ENCODE results near the gene DOCK10. TPM values are rescaled to one million over a fixed set of nuclear protein-coding genes. Genes with fewer than 3 reads are reported as not detected.

The DOCK10 gene
- polyA plus RNA-seq, 3 donors, result 8.5 to 10.7 (median 10.6) TPM

- no peak for DNase-seq
These were observed 60.0 kb downstream of the DOCK10 start for GRCh38 chr2:224982226-224982625.

- DNase-seq, result no peak
These were observed 65.4 kb downstream of the DOCK10 start for GRCh38 chr2:224976629-224977525.

GRCh38 chr2:224975761-224976160 lies 66.5 kb downstream of the DOCK10 start:
- no peak for DNase-seq

DNA sequence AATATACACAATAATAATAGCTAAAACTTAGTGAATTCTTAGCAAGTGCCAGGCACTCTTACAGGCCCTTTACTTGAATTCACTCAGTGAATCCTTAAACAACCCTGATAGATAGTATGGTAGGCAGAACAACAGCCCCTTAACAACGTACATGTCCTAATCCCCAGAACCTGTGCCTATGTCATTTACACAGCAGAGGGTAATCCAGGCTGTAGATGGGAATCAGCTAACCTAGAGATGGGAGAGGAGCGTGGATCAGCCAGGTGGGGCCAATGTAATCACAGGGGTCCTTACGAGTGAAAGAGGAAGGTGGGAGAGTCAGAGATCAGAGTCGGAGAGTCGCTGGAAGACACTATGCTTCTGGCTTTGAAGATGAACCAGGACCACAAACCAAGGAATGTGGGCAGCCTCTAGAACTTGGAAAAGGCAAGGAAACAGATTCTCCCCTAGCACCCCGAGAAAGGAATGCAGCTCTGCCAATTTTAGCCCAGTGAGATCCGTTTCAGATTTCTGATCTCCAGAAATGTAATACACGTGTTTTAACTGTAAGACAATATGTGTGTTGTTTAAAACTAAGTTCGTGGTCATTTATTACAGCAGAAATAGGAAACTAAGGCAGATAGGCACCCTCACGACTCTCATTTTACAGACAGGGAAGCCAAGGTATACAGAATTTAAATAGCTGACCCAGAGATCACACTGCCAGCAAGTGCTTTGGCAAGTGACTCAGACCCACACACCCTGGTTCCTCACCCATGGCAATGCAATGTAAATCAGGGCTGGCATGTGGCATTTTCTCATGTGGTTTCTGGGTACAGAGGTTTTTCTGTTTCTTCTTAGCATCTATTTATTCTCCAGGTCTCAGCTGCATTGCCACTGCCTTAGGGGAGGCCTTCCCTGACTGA lies 68.9 kb downstream of the DOCK10 start:
- DNase-seq, result no peak

GRCh38 chr2:224971214-224971613 lies 71.1 kb downstream of the DOCK10 start:
- DNase-seq, result no peak

DNA sequence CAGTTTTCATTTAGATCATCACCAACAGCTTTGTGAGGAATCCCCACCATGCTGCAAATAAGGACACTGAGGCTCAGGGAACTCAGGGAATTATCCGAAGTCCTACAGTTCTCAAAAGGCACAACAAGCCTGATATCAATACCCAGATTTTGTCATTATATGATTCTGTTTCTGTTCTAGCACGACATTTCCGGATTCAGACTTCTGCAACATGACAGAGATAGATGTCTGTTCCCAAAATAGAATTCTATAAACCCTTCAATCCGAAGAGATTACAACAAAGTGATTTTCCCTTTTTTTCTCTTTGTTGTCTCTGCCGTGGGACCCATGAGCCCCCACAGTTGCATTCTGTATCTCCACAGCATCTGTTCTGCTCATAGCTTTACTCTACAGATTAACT lies 72.0 kb downstream of the DOCK10 start:
- no peak for DNase-seq

- no peak for DNase-seq
These were observed 72.5 kb downstream of the DOCK10 start for GRCh38 chr2:224969633-224970260.

GRCh38 chr2:224969095-224969494 lies 73.2 kb downstream of the DOCK10 start:
- DNase-seq, result no peak

DNA sequence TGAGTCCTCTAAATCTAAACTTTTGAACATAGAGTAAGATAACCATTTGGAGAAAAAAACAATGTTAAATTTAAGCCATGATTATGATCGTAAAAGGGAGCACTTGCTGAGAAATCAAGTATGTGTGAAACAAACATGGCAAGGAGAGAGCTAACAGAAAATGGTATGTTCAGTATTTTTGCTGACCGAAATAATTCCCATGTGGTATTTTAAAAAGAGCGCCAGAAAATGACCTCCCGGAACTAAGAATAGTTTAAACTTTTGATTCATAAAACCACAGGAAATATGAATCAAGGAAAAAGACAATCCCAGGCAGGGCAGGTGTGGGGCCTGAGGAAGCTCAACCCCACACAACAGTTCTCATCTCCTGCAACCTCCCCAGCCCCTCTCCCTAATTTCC lies 74.2 kb downstream of the DOCK10 start:
- DNase-seq, result no peak

DNA sequence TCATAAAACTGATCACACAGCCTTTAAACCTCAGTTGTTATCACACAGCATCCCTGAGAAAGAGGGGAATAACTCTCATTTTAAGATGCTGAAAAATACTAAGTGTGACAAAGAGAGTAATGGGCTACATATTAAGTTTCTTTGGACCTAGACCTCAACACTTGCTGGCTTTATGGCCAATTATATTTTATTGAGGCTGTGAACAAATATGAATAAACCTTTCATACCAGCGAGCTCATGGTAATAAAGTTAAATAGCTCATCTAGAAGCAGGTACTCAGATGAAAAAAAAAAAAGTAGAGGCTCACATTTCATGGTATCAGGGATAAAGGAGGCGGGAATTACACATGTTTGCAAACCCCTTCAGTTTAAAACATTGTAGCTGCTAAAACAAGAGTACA lies 75.7 kb downstream of the DOCK10 start:
- no peak for DNase-seq

GRCh38 chr2:224959556-224959955 lies 82.7 kb downstream of the DOCK10 start:
- no peak for DNase-seq

DNA sequence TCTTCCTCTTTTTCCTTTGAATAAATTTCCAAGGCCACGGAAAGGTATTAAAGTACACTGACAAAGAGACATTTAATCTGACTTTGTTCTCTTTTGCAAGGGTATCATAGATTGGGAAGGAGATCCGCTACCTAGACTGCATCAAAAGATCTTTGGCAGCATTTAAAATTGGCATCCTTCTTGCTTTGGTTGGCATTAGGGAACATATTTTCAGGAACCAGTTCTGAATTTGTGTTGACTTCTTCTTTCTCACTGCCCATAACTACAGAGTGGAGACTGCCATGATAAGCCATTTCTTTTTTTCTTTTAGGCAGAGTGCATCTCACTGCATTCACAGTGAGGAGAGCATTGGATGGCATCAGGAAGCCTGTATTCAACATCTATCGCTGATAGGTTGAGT lies 83.4 kb downstream of the DOCK10 start:
- no peak for DNase-seq

GRCh38 chr2:224958462-224958857 lies 83.8 kb downstream of the DOCK10 start:
- DNase-seq, result no peak

DNA sequence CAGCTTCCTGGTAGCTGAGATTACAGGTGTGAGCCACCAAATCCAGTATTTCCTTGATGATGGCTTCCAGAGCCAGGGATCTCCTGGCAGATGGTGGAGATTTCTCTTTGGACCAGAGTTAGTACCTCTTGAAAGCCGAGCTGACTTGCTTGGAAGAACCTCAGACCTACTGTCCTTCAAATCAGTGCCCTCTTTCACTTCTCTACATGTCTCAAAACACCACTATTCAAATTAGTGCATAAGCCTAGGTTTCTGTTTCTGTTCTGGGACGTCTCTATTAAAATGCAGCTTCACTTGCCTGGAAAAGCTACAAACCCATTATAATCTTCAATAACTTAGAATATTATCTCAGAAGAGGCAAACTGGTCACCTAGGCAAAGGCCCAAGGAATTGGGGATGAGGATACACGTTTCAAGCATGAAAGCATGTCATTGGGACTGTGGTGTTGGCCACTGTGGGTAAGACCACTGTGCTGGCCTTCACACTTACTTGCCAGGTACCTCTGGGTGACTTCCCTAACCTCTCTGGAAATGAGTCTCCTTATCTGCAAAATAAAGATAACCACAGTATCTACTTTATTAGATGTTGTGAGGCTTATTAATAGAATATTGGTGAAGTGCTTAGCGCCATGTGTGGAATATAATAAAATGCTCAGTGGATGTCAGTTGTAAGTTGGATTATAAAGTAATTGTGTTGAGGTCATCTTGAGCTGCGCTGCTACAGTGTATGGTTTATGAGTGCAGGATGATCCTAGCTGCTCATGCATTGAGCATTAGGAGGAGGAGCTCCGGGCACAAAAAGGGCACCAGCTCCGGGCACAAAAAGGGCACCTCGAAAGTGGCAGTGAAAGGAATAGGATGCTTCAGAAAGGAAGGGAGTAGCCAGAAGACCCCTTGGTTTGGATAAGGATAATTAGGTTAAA lies 84.5 kb downstream of the DOCK10 start:
- DNase-seq, result no peak

DNA sequence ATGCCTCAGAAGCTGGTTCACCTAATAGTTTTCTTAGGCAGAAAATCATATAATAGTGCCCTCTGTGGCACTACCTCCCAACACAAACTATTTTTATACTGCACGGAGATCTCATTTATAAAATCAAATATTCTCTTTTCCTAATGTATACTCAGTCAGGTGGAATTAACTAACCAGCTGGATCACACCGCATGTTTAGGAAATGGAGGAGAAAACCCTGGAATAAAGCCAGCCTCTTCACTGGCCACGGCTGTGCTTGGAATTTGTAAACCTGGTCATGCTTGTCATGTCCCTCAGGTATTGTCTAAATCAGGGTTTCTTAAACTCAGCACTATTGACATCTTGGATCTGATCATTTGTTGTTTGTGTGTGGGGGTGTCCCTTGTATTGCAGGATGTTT lies 85.6 kb downstream of the DOCK10 start:
- DNase-seq, result no peak

DNA sequence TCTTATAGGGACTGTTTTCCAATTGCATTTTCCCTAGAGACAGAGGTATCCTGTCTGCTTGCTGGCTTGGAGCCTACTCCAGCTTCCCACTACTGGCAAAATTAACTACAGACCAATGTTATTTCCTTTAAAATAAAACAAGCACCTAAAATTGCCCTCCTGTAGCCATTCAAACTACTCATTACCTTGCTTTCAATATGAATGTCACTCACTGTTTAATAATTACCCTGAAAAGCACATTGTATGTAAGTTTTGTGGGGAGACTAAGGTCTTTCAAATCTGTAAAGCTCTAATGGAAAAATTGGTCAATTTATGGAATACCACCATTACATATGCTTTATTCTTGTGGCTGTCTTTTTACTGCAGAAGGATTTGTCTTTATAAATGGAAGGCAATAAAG lies 87.3 kb downstream of the DOCK10 start:
- DNase-seq, result no peak

DNA sequence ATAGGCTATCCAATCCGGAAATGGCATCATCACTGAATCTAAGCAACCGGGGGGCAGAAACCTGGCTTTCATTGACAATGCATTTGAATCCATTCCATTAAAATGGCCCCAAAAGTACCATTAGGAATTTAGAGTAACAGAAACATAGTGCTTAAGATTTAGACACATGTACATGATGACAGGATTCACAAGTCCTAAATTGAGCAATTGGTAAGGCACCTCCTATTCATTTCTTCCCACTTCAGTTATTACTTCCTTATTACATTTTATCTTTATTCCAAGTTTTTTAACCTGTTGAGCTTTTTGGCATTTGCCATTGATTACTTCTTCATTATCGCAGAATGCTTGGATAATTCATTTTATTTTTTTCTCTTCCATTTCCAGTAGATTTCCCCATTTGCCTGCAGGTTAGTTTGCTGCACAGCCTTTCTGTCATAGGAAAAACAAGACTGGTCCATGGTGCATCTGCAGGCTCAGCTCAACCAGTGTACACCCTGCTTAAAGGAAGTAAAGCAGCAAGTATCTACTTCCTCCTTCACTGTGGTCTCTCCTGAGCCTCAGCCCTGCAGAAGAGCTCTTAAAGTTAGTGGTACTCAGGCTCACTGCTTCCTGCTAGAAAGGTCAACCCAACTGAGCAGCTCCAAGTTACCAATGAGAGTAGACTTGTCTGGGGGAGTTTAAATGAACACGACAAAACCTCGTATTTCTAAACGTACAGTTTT lies 89.2 kb downstream of the DOCK10 start:
- DNase-seq, result no peak

DNA sequence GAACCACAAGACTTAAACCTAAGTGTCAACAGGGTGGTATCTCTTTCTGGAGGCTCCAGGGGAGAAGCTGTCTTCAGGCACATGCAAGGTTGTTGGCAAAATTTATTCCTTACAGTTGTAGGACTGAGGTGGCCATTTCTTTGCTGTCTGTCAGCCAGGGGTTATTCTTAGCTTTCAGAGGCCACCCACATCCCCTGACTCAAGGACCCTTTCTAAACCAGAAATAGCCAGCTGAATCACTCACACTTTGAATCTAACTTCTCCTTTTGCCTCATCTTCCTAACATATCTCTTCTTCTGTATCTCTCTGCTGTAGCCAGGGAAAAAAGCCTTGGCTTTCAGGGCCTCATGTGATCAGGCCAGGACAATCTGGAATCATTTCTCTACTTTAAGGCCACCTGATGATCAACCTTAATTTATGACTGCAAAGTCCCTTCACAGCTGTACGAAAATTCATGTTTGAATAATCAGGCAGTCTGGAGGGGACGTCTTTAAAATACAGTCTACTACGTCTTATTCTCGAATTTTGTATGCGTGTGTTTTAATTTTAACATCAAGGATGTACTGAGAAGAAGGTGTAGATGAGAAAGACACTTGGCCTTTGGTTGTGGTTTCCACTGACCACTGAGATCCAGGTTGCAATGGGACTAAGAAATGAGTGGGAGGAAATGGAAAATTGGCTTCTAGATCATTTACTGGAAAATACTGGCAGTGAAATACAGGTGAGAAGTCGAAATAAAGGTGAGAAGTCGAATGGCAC lies 90.4 kb downstream of the DOCK10 start:
- DNase-seq, result no peak

DNA sequence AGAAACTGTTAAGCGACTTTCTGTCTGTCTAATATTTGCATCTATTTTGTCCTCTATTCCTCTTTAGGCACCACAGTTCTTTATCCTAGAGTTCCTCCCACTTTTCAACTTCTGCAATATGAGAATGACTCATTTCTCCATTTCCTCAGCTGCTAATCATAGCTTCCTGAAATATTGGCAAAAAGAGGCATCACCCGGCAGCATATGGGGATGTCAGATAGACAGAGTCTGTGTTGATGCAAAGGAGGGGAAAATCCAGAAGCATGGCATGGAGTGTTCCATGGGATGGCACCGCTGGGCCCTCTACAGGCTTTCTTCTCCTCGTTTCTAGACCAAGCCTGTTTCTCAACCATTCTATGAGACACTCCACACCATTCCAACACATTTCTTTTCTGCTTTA lies 93.4 kb downstream of the DOCK10 start:
- no peak for DNase-seq

GRCh38 chr2:224948005-224948404 lies 94.3 kb downstream of the DOCK10 start:
- DNase-seq, result no peak
